Measurements from ENCODE around the gene HPDL.

The HPDL gene

GRCh38 chr1:45344499-45344898 is 17.8 kb downstream of the HPDL start:
- Histone ChIP-seq H3K27me3 (ENCODE audit: insufficient read depth, insufficient read length) (no peaks in the 10 kb centered on the region), H3K4me1 (ENCODE audit: insufficient read depth, insufficient read length) (peaks cover 14% of the 10 kb centered on the region), H3K9me3 (ENCODE audit: insufficient read depth, low read length) (no peaks in the 10 kb centered on the region), H3K4me3 (ENCODE audit: insufficient read length, low read depth) (no peak overlapping the region), H3K9ac (ENCODE audit: insufficient read length, low read depth) (no peak overlapping the region), H3K36me3 (ENCODE audit: insufficient read depth, insufficient read length, low read length) (peaks cover 63% of the 10 kb centered on the region)
- TF ChIP-seq YY1 (IDR thresholded peaks at IDR 0.05; ENCODE audit: insufficient read depth, insufficient read length), result no peak
- no peak for TF ChIP-seq ZNF274 (IDR thresholded peaks at IDR 0.05; ENCODE audit: low read depth, low read length)
- TF ChIP-seq SUZ12 (IDR thresholded peaks at IDR 0.05; ENCODE audit: extremely low read depth, insufficient read depth, insufficient read length), result no peak
- DNase-seq (ENCODE audit: low read depth, low spot score), result no peak

DNA sequence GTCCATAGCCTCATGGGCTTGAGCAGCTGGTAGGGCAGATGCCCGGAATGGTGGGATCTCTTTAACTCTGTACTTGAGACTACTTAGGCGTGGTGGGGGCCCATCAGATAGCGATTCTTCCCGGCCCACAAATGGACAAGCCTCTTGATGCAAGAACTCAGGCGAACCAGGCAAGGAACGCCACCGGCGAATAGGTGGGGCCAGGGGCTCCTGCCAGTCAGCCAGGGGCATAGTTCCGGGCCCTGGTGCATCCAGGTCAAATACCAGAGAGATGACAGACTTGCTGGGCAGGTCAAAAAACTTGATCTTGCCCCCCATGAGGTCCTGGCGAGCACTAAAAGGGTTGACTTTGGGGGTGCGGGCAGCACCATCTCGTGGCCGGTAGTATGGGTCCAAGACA is 18.3 kb downstream of the HPDL start:
- DNase-seq (ENCODE audit: low read depth, low spot score), result no peak
- no peaks in the 10 kb centered on the region for H3K27me3 ChIP-seq (ENCODE audit: insufficient read depth, insufficient read length)
- no peak overlapping the region for H3K9ac ChIP-seq (ENCODE audit: insufficient read length, low read depth)
- no peak overlapping the region for H3K4me3 ChIP-seq (ENCODE audit: insufficient read length, low read depth)
- H3K36me3 ChIP-seq (ENCODE audit: insufficient read depth, insufficient read length, low read length), result peaks cover 63% of the 10 kb centered on the region
- H3K9me3 ChIP-seq (ENCODE audit: insufficient read depth, low read length), result no peaks in the 10 kb centered on the region
- peaks cover 15% of the 10 kb centered on the region for H3K4me1 ChIP-seq (ENCODE audit: insufficient read depth, insufficient read length)
- no peak for TF ChIP-seq YY1 (IDR thresholded peaks at IDR 0.05; ENCODE audit: insufficient read depth, insufficient read length)
- no peak for TF ChIP-seq ZNF274 (IDR thresholded peaks at IDR 0.05; ENCODE audit: low read depth, low read length)
- no peak for TF ChIP-seq SUZ12 (IDR thresholded peaks at IDR 0.05; ENCODE audit: extremely low read depth, insufficient read depth, insufficient read length)

GRCh38 chr1:45346473-45346872 is 19.8 kb downstream of the HPDL start:
- no peak for TF ChIP-seq SUZ12 (IDR thresholded peaks at IDR 0.05; ENCODE audit: extremely low read depth, insufficient read depth, insufficient read length)
- TF ChIP-seq ZNF274 (IDR thresholded peaks at IDR 0.05; ENCODE audit: low read depth, low read length), result no peak
- no peak for TF ChIP-seq YY1 (IDR thresholded peaks at IDR 0.05; ENCODE audit: insufficient read depth, insufficient read length)
- Histone ChIP-seq H3K36me3 (ENCODE audit: insufficient read depth, insufficient read length, low read length) (peaks cover 54% of the 10 kb centered on the region), H3K9me3 (ENCODE audit: insufficient read depth, low read length) (no peaks in the 10 kb centered on the region), H3K9ac (ENCODE audit: insufficient read length, low read depth) (no peak overlapping the region), H3K4me3 (ENCODE audit: insufficient read length, low read depth) (no peak overlapping the region), H3K4me1 (ENCODE audit: insufficient read depth, insufficient read length) (peaks cover 10% of the 10 kb centered on the region), H3K27me3 (ENCODE audit: insufficient read depth, insufficient read length) (no peaks in the 10 kb centered on the region)
- no peak for DNase-seq (ENCODE audit: low read depth, low spot score)

- H3K27me3 ChIP-seq (ENCODE audit: insufficient read depth, insufficient read length), result no peaks in the 10 kb centered on the region
- peaks cover 10% of the 10 kb centered on the region for H3K4me1 ChIP-seq (ENCODE audit: insufficient read depth, insufficient read length)
- H3K36me3 ChIP-seq (ENCODE audit: insufficient read depth, insufficient read length, low read length), result peaks cover 38% of the 10 kb centered on the region
- TF ChIP-seq YY1 (IDR thresholded peaks at IDR 0.05; ENCODE audit: insufficient read depth, insufficient read length), result no peak
- no peak for TF ChIP-seq SUZ12 (IDR thresholded peaks at IDR 0.05; ENCODE audit: extremely low read depth, insufficient read depth, insufficient read length)
- no peak for TF ChIP-seq ZNF274 (IDR thresholded peaks at IDR 0.05; ENCODE audit: low read depth, low read length)
- no peak overlapping the region for H3K4me3 ChIP-seq (ENCODE audit: insufficient read length, low read depth)
- no peaks in the 10 kb centered on the region for H3K9me3 ChIP-seq (ENCODE audit: insufficient read depth, low read length)
- H3K9ac ChIP-seq (ENCODE audit: insufficient read length, low read depth), result no peak overlapping the region
- no peak for DNase-seq (ENCODE audit: low read depth, low spot score)
Measured at GRCh38 chr1:45348020-45348419, 21.3 kb downstream of the HPDL start.

DNA sequence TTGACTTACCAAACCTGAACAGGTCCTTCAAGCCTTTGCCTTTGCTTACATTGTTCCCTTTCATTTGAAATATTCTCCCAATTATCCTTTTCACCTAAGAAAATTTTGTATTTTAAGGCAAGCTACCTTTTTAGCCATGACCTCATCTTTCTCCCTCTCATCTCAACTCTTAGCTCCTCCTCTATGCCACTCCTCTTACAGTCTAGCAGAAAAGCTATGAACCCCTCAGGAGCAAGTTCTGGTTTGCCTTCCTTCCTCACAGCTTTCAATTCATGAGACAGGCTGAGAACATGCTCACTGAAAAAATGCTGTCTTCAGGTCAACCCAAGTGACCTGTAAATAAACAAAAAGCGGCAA is 21.9 kb downstream of the HPDL start:
- no peaks in the 10 kb centered on the region for H3K27me3 ChIP-seq (ENCODE audit: insufficient read depth, insufficient read length)
- H3K36me3 ChIP-seq (ENCODE audit: insufficient read depth, insufficient read length, low read length), result peaks cover 33% of the 10 kb centered on the region
- no peak overlapping the region for H3K9ac ChIP-seq (ENCODE audit: insufficient read length, low read depth)

GRCh38 chr1:45348966-45349677 is 22.4 kb downstream of the HPDL start:
- TF ChIP-seq ZNF274 (IDR thresholded peaks at IDR 0.05; ENCODE audit: low read depth, low read length), result no peak
- no peak for TF ChIP-seq SUZ12 (IDR thresholded peaks at IDR 0.05; ENCODE audit: extremely low read depth, insufficient read depth, insufficient read length)
- no peak for TF ChIP-seq YY1 (IDR thresholded peaks at IDR 0.05; ENCODE audit: insufficient read depth, insufficient read length)
- no peak overlapping the region for H3K9ac ChIP-seq (ENCODE audit: insufficient read length, low read depth)
- H3K4me3 ChIP-seq (ENCODE audit: insufficient read length, low read depth), result no peak overlapping the region
- peaks cover 10% of the 10 kb centered on the region for H3K4me1 ChIP-seq (ENCODE audit: insufficient read depth, insufficient read length)
- no peak for DNase-seq (ENCODE audit: low read depth, low spot score)
- H3K36me3 ChIP-seq (ENCODE audit: insufficient read depth, insufficient read length, low read length), result peaks cover 27% of the 10 kb centered on the region
- H3K9me3 ChIP-seq (ENCODE audit: insufficient read depth, low read length), result no peaks in the 10 kb centered on the region
- no peaks in the 10 kb centered on the region for H3K27me3 ChIP-seq (ENCODE audit: insufficient read depth, insufficient read length)

More for the DNA sequence above, 21.9 kb downstream of the HPDL start:
- DNase-seq (ENCODE audit: low read depth, low spot score), result no peak
- TF ChIP-seq SUZ12 (IDR thresholded peaks at IDR 0.05; ENCODE audit: extremely low read depth, insufficient read depth, insufficient read length) (no peak), YY1 (IDR thresholded peaks at IDR 0.05; ENCODE audit: insufficient read depth, insufficient read length) (no peak), ZNF274 (IDR thresholded peaks at IDR 0.05; ENCODE audit: low read depth, low read length) (no peak)
- Histone ChIP-seq H3K9me3 (ENCODE audit: insufficient read depth, low read length) (no peaks in the 10 kb centered on the region), H3K4me1 (ENCODE audit: insufficient read depth, insufficient read length) (peaks cover 10% of the 10 kb centered on the region), H3K4me3 (ENCODE audit: insufficient read length, low read depth) (no peak overlapping the region)

- peaks cover 10% of the 10 kb centered on the region for H3K4me1 ChIP-seq (ENCODE audit: insufficient read depth, insufficient read length)
- no peak for DNase-seq (ENCODE audit: low read depth, low spot score)
- H3K27me3 ChIP-seq (ENCODE audit: insufficient read depth, insufficient read length), result no peaks in the 10 kb centered on the region
- H3K9me3 ChIP-seq (ENCODE audit: insufficient read depth, low read length), result no peaks in the 10 kb centered on the region
- no peak overlapping the region for H3K4me3 ChIP-seq (ENCODE audit: insufficient read length, low read depth)
- H3K36me3 ChIP-seq (ENCODE audit: insufficient read depth, insufficient read length, low read length), result peaks cover 4% of the 10 kb centered on the region
- H3K9ac ChIP-seq (ENCODE audit: insufficient read length, low read depth), result no peak overlapping the region
- TF ChIP-seq SUZ12 (IDR thresholded peaks at IDR 0.05; ENCODE audit: extremely low read depth, insufficient read depth, insufficient read length), result no peak
- TF ChIP-seq ZNF274 (IDR thresholded peaks at IDR 0.05; ENCODE audit: low read depth, low read length), result no peak
- no peak for TF ChIP-seq YY1 (IDR thresholded peaks at IDR 0.05; ENCODE audit: insufficient read depth, insufficient read length)
Measured at GRCh38 chr1:45351508-45351907, 24.8 kb downstream of the HPDL start.
